22Rv1 (cell line): Measurements from ENCODE around the gene MAP3K3.

Experiments used
- ZFX ChIP-seq: fragments of 450-650 bp; IDR thresholded peaks from 2 replicates; pipeline ENCODE4 v1.6.1; 2017; ENCODE audit warnings: antibody characterized with exemption, borderline replicate concordance
- TF ChIP-seq, protein P1 (sequence below): fragments of 450-650 bp; IDR thresholded peaks from 2 replicates; pipeline ENCODE4 v1.5.1; 2017; ENCODE audit warnings: mild to moderate bottlenecking

DNA sequence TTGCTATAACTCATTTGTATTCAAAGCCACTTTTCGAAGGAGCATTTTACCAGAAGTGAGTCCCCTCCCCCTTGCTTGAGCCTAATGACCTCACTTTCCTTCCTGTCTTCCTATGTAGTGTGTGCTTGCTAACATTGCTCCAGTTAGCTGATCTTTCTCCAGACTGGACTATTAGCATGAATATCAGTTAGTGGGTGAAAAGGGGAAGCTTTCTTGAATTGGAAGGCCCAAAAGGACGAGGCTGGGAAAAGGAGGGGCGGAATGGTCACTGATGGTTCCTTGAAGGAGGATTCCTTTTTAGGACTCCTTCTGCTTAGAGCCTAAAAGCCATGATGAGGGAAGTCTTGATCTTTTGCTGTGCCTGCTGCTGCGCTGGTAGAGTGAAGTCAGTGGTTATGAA lies 11.9 kb downstream of the MAP3K3 start:
- TF ChIP-seq, protein P1, sequence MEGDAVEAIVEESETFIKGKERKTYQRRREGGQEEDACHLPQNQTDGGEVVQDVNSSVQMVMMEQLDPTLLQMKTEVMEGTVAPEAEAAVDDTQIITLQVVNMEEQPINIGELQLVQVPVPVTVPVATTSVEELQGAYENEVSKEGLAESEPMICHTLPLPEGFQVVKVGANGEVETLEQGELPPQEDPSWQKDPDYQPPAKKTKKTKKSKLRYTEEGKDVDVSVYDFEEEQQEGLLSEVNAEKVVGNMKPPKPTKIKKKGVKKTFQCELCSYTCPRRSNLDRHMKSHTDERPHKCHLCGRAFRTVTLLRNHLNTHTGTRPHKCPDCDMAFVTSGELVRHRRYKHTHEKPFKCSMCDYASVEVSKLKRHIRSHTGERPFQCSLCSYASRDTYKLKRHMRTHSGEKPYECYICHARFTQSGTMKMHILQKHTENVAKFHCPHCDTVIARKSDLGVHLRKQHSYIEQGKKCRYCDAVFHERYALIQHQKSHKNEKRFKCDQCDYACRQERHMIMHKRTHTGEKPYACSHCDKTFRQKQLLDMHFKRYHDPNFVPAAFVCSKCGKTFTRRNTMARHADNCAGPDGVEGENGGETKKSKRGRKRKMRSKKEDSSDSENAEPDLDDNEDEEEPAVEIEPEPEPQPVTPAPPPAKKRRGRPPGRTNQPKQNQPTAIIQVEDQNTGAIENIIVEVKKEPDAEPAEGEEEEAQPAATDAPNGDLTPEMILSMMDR: no peak
- no peak for TF ChIP-seq ZFX
